HepG2 (cell line): ENCODE data around the gene ANAPC10. TPM values are rescaled to one million over a fixed set of nuclear protein-coding genes. Genes with fewer than 3 reads are reported as not detected.
A peak's percentile ranks its signal among the peaks of the same experiment; 100 is the strongest.

Experiments
- ATF7-NPFF ChIP-seq: sonication (generic); formaldehyde crosslinking; IDR thresholded peaks from 2 replicates; pipeline ENCODE4 v1.8.1; 2023; ENCODE audit warnings: mild to moderate bottlenecking, low read depth, missing genetic modification reagents, moderate library complexity
- CEBPG ChIP-seq: IDR thresholded peaks from 2 replicates; pipeline ENCODE4 v1.6.1; 2016
- HNRNPUL1 ChIP-seq: fragments of 200-400 bp; formaldehyde crosslinking; IDR thresholded peaks from 2 replicates; pipeline ENCODE4 v1.6.1; 2017; ENCODE audit warnings: low read depth, mild to moderate bottlenecking, low read length, moderate library complexity
- LBX2 ChIP-seq: sonication (generic); formaldehyde crosslinking; IDR thresholded peaks from 2 replicates; pipeline ENCODE4 v1.5.0; 2020; ENCODE audit warnings: missing genetic modification reagents, mild to moderate bottlenecking, borderline replicate concordance
- MLXIP ChIP-seq: sonication (generic); formaldehyde crosslinking; IDR thresholded peaks from 2 replicates; pipeline ENCODE4 v1.9.0; 2021; ENCODE audit warnings: missing genetic modification reagents, borderline replicate concordance
- PCBP1 ChIP-seq: fragments of 200-400 bp; formaldehyde crosslinking; IDR thresholded peaks from 2 replicates; pipeline ENCODE4 v1.6.1; 2017; ENCODE audit warnings: mild to moderate bottlenecking, low read depth, low read length, borderline replicate concordance
- PLRG1 ChIP-seq: fragments of 450-650 bp; conservative IDR thresholded peaks from 2 replicates; pipeline ENCODE4 v1.6.1; 2016
- POGK ChIP-seq: sonication (generic); formaldehyde crosslinking; conservative IDR thresholded peaks from 2 replicates; pipeline ENCODE4 v1.8.0; 2022; ENCODE audit warnings: mild to moderate bottlenecking, moderate library complexity, missing genetic modification reagents
- SP5 ChIP-seq: IDR thresholded peaks from 2 replicates; pipeline ENCODE4 v1.6.1; 2016; ENCODE audit warnings: low read depth, borderline replicate concordance
- U2AF1 ChIP-seq: fragments of 200-400 bp; formaldehyde crosslinking; optimal IDR thresholded peaks from 2 replicates; pipeline ENCODE3; 2017; ENCODE audit warnings: mild to moderate bottlenecking, low read depth, low read length
- ZNF264 ChIP-seq: sonication (generic); formaldehyde crosslinking; IDR thresholded peaks from 2 replicates; pipeline ENCODE4 v1.4.0; 2020; ENCODE audit warnings: missing genetic modification reagents
- ZNF772 ChIP-seq: sonication (generic); formaldehyde crosslinking; IDR thresholded peaks from 2 replicates; pipeline ENCODE4 v1.5.0; 2020; ENCODE audit warnings: mild to moderate bottlenecking, missing genetic modification reagents
- polyA plus RNA-seq, 8 experiments: library from polyadenylated mRNA; depleted of rRNA in 3 of 8; stranded (reverse) in 7 of 8; unstranded in 1 of 8; fragments of >200 nt; fragmentation: Illumina TruSeq in 4 of 8; extraction: Trizol in 4 of 8; gene quantifications; 2 replicates each; pipeline versions ENCODE4 v1.2.1 to v1.2.3, GENCODE V29; 2011 to 2016; ENCODE audit warnings: low read depth in 4 of 8, missing spikeins in 1 of 8, mixed read lengths in 1 of 8; ENCODE audit not compliant: insufficient read depth in 1 of 8
- total RNA-seq, 5 experiments: library from RNA; depleted of rRNA; stranded (reverse); fragments of >200 nt; fragmentation: Illumina TruSeq; extraction: Trizol; gene quantifications; 2 replicates each; pipeline ENCODE4 v1.2.3, GENCODE V29; 2016; ENCODE audit warnings: low read depth in 1 of 5
- TF ChIP-seq, protein P1 (sequence below): sonication (generic); formaldehyde crosslinking; IDR thresholded peaks from 2 replicates; pipeline ENCODE4 v1.4.0; 2020; ENCODE audit warnings: mild to moderate bottlenecking, missing genetic modification reagents, borderline replicate concordance
- TF ChIP-seq, protein P2 (sequence below), 2 experiments: sonication (generic) in 1 of 2; formaldehyde crosslinking in 1 of 2; IDR thresholded peaks; 2 replicates each; pipeline versions ENCODE4 v1.4.0 to v1.6.1; 2018 to 2020; ENCODE audit warnings: missing genetic modification reagents in 2 of 2, borderline replicate concordance in 1 of 2, low read depth in 1 of 2, mild to moderate bottlenecking in 1 of 2, missing biosample characterization in 1 of 2

Gene ANAPC10
- total and polyA plus RNA-seq, 2 of the 13 experiments (the other 11 are each of a cell fraction or from before 2014, with no cell fraction given) = 21.9 to 32.7 TPM

DNA sequence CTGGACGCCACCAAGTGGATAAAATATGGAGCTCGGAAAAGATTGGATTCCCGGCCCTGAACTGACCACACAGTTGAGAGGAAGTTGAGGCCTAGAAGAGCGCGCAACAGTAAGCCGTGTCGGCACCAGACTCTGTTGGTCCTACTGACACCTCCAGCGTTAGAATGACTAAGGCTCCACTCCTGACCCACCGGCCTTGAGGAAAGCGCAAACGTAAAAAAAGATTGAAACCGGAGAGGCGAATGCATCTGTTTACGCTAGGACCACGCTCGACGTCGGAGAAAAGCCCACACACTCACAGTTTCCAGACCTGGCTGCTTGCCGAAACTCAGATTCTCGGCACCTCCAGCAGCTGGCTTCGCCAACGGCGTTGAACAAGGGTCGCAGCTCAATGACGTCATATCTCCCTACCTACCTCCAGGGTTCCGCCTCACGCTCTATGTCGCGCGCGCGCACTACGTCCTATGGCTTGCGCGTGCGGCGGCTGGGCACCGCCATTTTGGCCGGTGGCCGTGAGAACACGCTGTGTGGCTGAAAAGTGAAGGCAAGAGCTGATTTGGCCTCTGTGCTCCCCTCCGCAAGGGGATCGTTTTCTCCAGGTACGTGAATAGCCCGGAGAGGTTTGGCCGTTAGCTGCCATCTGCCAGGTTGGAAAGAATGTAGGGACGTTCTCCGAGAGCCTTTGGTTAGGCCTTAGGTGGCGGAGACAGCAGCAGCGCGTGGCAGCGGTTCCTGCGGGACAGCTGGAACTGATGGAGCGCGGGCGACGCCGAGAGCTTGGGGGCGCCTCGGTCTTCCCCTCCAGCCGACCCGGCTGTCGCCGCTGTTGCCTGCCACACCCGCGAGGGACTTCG is at the start of gene ANAPC10, which contains the start of gene ABCE1 (continued):
- TF ChIP-seq MLXIP (no peak), CEBPG (CRISPR knock-in tag) (peak; percentile 18), ZNF772 (CRISPR knock-in tag) (peak; percentile 92; the same call in 1 of the 2 replicates), POGK (peak; percentile 83), LBX2 (CRISPR knock-in tag) (no peak), HNRNPUL1 (no peak), U2AF1 (no peak), ZNF264 (CRISPR knock-in tag) (peak; percentile 80; the same call in 1 of the 2 replicates), PLRG1 (no peak), SP5 (CRISPR knock-in tag) (no peak), ATF7-NPFF (CRISPR knock-in tag) (peak; percentile 30; the same call in 1 of the 2 replicates), PCBP1 (no peak)
- TF ChIP-seq, protein P1, sequence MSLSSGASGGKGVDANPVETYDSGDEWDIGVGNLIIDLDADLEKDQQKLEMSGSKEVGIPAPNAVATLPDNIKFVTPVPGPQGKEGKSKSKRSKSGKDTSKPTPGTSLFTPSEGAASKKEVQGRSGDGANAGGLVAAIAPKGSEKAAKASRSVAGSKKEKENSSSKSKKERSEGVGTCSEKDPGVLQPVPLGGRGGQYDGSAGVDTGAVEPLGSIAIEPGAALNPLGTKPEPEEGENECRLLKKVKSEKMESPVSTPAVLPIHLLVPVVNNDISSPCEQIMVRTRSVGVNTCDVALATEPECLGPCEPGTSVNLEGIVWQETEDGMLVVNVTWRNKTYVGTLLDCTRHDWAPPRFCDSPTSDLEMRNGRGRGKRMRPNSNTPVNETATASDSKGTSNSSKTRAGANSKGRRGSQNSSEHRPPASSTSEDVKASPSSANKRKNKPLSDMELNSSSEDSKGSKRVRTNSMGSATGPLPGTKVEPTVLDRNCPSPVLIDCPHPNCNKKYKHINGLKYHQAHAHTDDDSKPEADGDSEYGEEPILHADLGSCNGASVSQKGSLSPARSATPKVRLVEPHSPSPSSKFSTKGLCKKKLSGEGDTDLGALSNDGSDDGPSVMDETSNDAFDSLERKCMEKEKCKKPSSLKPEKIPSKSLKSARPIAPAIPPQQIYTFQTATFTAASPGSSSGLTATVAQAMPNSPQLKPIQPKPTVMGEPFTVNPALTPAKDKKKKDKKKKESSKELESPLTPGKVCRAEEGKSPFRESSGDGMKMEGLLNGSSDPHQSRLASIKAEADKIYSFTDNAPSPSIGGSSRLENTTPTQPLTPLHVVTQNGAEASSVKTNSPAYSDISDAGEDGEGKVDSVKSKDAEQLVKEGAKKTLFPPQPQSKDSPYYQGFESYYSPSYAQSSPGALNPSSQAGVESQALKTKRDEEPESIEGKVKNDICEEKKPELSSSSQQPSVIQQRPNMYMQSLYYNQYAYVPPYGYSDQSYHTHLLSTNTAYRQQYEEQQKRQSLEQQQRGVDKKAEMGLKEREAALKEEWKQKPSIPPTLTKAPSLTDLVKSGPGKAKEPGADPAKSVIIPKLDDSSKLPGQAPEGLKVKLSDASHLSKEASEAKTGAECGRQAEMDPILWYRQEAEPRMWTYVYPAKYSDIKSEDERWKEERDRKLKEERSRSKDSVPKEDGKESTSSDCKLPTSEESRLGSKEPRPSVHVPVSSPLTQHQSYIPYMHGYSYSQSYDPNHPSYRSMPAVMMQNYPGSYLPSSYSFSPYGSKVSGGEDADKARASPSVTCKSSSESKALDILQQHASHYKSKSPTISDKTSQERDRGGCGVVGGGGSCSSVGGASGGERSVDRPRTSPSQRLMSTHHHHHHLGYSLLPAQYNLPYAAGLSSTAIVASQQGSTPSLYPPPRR (CRISPR knock-in tag) = peak; percentile 62; the same call in 1 of the 2 replicates
- TF ChIP-seq, protein P2, sequence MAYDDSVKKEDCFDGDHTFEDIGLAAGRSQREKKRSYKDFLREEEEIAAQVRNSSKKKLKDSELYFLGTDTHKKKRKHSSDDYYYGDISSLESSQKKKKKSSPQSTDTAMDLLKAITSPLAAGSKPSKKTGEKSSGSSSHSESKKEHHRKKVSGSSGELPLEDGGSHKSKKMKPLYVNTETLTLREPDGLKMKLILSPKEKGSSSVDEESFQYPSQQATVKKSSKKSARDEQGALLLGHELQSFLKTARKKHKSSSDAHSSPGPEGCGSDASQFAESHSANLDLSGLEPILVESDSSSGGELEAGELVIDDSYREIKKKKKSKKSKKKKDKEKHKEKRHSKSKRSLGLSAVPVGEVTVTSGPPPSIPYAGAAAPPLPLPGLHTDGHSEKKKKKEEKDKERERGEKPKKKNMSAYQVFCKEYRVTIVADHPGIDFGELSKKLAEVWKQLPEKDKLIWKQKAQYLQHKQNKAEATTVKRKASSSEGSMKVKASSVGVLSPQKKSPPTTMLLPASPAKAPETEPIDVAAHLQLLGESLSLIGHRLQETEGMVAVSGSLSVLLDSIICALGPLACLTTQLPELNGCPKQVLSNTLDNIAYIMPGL (CRISPR knock-in tag; IDR thresholded peaks at IDR 0.05; ENCODE audit: borderline replicate concordance in 1 of 2, low read depth in 1 of 2) = peak; percentile 84 to 96; a peak in 3 of 4 replicates
